ENCODE data around the gene BLACAT1. TPM values are rescaled to one million over a fixed set of nuclear protein-coding genes. Genes with fewer than 3 reads are reported as not detected.

Gene BLACAT1
- total RNA-seq, 1 donor, result not detected

- Histone ChIP-seq H3K27ac (ENCODE audit: low read depth, low read length) (no peak overlapping the region), H2AFZ (ENCODE audit: low read length) (no peak overlapping the region), H3K4me2 (ENCODE audit: insufficient read depth, low read length) (no peak overlapping the region), H3K79me2 (ENCODE audit: insufficient read depth, low read length) (no peaks in the 10 kb centered on the region), H3K27me3 (ENCODE audit: insufficient read depth, low read length) (peaks cover 56% of the 10 kb centered on the region), H3K9me3 (ENCODE audit: low read depth, low read length) (no peaks in the 10 kb centered on the region), H3K36me3 (ENCODE audit: insufficient read depth, low read length) (no peaks in the 10 kb centered on the region), H3K4me1 (ENCODE audit: insufficient read depth, low read length) (peaks cover 6% of the 10 kb centered on the region), H3K4me3 (ENCODE audit: insufficient read depth, low read length) (no peak overlapping the region), H4K20me1 (ENCODE audit: insufficient read depth, low read length) (no peaks in the 10 kb centered on the region)
- no peak for DNase-seq (ENCODE audit: insufficient read length, low spot score, missing footprints)
- TF ChIP-seq CTCF (IDR thresholded peaks at IDR 0.05; ENCODE audit: extremely low read depth, low read depth, low read length), result no peak
Observed at GRCh38 chr1:205450448-205450847, 5.4 kb downstream of the BLACAT1 start.

GRCh38 chr1:205449750-205450443 lies 5.9 kb downstream of the BLACAT1 start:
- Histone ChIP-seq H4K20me1 (ENCODE audit: insufficient read depth, low read length) (no peaks in the 10 kb centered on the region), H3K27ac (ENCODE audit: low read depth, low read length) (no peak overlapping the region), H3K36me3 (ENCODE audit: insufficient read depth, low read length) (no peaks in the 10 kb centered on the region), H3K4me3 (ENCODE audit: insufficient read depth, low read length) (no peak overlapping the region), H3K9me3 (ENCODE audit: low read depth, low read length) (no peaks in the 10 kb centered on the region), H3K4me2 (ENCODE audit: insufficient read depth, low read length) (peak overlapping the region; percentile 13), H2AFZ (ENCODE audit: low read length) (no peak overlapping the region), H3K27me3 (ENCODE audit: insufficient read depth, low read length) (peaks cover 51% of the 10 kb centered on the region), H3K79me2 (ENCODE audit: insufficient read depth, low read length) (no peaks in the 10 kb centered on the region), H3K4me1 (ENCODE audit: insufficient read depth, low read length) (peaks cover 6% of the 10 kb centered on the region)
- TF ChIP-seq CTCF (IDR thresholded peaks at IDR 0.05; ENCODE audit: extremely low read depth, low read depth, low read length), result no peak
- peak; percentile 97 for DNase-seq (ENCODE audit: insufficient read length, low spot score, missing footprints)

- Histone ChIP-seq H3K4me2 (ENCODE audit: insufficient read depth, low read length) (peak overlapping the region; percentile 13), H2AFZ (ENCODE audit: low read length) (no peak overlapping the region), H3K4me3 (ENCODE audit: insufficient read depth, low read length) (no peak overlapping the region)
Observed at GRCh38 chr1:205449254-205449749, 6.5 kb downstream of the BLACAT1 start.

More at GRCh38 chr1:205449254-205449749, 6.5 kb downstream of the BLACAT1 start:
- peak; percentile 76 for DNase-seq (ENCODE audit: insufficient read length, low spot score, missing footprints)
- TF ChIP-seq CTCF (IDR thresholded peaks at IDR 0.05; ENCODE audit: extremely low read depth, low read depth, low read length), result no peak
- Histone ChIP-seq H3K27ac (ENCODE audit: low read depth, low read length) (no peak overlapping the region), H3K4me1 (ENCODE audit: insufficient read depth, low read length) (peaks cover 6% of the 10 kb centered on the region), H3K27me3 (ENCODE audit: insufficient read depth, low read length) (peaks cover 45% of the 10 kb centered on the region), H3K36me3 (ENCODE audit: insufficient read depth, low read length) (no peaks in the 10 kb centered on the region), H4K20me1 (ENCODE audit: insufficient read depth, low read length) (no peaks in the 10 kb centered on the region), H3K9me3 (ENCODE audit: low read depth, low read length) (no peaks in the 10 kb centered on the region), H3K79me2 (ENCODE audit: insufficient read depth, low read length) (no peaks in the 10 kb centered on the region)

All from osteoblast (primary cell).